ENCODE measurements around the gene CELF5.
"Not testable (repeated sequence)": the region's sequence is repeated elsewhere in the genome, so short reads cannot be mapped to it uniquely, and the experiment has no call there.

Gene CELF5

DNA sequence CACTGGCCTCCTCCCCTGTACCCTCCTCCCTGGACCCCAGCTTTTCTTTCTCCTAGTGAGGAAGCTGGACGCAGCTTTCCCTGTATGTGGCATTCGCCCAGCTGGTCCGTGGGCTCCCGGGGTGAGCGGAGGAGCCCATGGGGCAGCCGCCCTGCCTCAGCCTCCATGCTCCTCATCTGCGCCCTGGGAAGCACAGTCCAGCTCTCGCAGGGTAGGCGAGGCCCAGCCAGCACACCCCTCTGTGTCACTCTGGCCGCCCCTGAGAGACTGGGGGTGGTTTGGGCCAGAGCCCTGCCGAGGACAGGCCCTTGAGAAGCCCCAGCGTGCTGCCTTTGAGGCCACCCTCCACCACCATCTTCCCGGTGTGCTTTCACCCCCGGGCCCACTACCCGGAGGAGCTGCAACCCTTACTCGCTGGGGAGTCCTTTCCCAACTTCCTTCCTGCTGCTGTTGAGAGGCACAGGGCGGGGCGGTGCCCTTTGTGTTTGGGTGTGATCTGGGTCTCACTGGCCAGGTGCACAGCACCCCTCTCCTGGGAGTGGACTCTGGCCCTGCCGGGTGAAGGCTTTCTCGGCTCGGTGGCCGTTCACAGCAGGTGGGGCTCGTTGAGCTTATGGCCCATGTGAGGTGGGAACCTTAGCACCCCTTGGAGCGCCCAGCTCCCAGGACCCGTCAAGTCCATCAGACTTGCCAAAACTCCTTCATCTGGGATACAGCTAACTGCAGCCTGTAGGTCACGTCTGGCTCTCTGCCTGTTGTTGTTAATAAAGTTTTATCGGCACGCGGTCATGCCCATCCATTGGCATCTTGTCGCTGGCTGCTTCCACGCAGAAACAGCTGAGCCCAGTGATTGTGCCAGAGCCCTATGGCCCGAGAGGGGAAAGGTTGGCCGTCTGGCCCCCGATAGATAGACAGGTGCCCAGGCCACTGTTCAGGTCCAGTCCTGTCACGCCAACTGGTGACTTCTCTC is 35.5 kb upstream of the CELF5 start:
- no peak overlapping the region for H3K27ac ChIP-seq
- no peak for DNase-seq (ENCODE audit: low read depth, low spot score)

GRCh38 chr19:3189702-3190469 is 34.6 kb upstream of the CELF5 start:
- no peak for DNase-seq (ENCODE audit: low read depth, low spot score)
- Histone ChIP-seq H3K27ac (no peak overlapping the region), H3K9me3 (ENCODE audit: low read depth, low read length) (no peaks in the 10 kb centered on the region), H3K36me3 (ENCODE audit: insufficient read depth, low read length) (peaks cover 3% of the 10 kb centered on the region; the same call in 1 of the 2 replicates), H3K9ac (ENCODE audit: insufficient read length) (no peak overlapping the region), H3K4me3 (no peak overlapping the region)
- TF ChIP-seq EZH2 (IDR thresholded peaks at IDR 0.05) (no peak), FOXP2 (optimal IDR thresholded peaks at IDR 0.05; ENCODE audit: control extremely low read depth, extremely low read length, insufficient read depth) (no peak), POLR2AphosphoS5 (IDR thresholded peaks at IDR 0.05; ENCODE audit: borderline replicate concordance, low read depth, low read length) (no peak)

More for the DNA sequence above, 35.5 kb upstream of the CELF5 start:
- Histone ChIP-seq H3K4me3 (no peak overlapping the region), H3K36me3 (ENCODE audit: insufficient read depth, low read length) (peaks cover 3% of the 10 kb centered on the region; the same call in 1 of the 2 replicates), H3K9ac (ENCODE audit: insufficient read length) (no peak overlapping the region), H3K9me3 (ENCODE audit: low read depth, low read length) (no peaks in the 10 kb centered on the region)
- TF ChIP-seq FOXP2 (optimal IDR thresholded peaks at IDR 0.05; ENCODE audit: control extremely low read depth, extremely low read length, insufficient read depth) (no peak), EZH2 (IDR thresholded peaks at IDR 0.05) (no peak)

DNA sequence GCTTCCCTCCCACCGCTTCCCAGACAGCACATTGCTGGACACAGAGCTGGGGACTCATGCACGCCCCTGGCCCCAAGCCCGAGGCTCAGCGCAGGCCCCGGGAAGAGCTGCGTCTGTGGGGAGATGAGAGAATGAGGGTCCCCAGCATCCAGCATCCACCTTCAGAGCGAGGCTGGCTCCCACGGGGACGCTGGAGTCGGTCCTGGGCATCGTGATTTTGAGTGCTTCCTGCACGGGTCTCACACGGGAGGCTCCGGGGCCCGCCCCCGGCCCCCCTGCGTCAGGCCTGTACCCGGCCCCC is 34.0 kb upstream of the CELF5 start:
- Histone ChIP-seq H3K9ac (ENCODE audit: insufficient read length) (no peak overlapping the region), H3K27ac (no peak overlapping the region), H3K4me3 (no peak overlapping the region), H3K36me3 (ENCODE audit: insufficient read depth, low read length) (peaks cover 3% of the 10 kb centered on the region; the same call in 1 of the 2 replicates), H3K9me3 (ENCODE audit: low read depth, low read length) (no peaks in the 10 kb centered on the region)
- no peak for DNase-seq (ENCODE audit: low read depth, low spot score)
- TF ChIP-seq POLR2AphosphoS5 (IDR thresholded peaks at IDR 0.05; ENCODE audit: borderline replicate concordance, low read depth, low read length) (no peak), FOXP2 (optimal IDR thresholded peaks at IDR 0.05; ENCODE audit: control extremely low read depth, extremely low read length, insufficient read depth) (no peak), EZH2 (IDR thresholded peaks at IDR 0.05) (no peak)

DNA sequence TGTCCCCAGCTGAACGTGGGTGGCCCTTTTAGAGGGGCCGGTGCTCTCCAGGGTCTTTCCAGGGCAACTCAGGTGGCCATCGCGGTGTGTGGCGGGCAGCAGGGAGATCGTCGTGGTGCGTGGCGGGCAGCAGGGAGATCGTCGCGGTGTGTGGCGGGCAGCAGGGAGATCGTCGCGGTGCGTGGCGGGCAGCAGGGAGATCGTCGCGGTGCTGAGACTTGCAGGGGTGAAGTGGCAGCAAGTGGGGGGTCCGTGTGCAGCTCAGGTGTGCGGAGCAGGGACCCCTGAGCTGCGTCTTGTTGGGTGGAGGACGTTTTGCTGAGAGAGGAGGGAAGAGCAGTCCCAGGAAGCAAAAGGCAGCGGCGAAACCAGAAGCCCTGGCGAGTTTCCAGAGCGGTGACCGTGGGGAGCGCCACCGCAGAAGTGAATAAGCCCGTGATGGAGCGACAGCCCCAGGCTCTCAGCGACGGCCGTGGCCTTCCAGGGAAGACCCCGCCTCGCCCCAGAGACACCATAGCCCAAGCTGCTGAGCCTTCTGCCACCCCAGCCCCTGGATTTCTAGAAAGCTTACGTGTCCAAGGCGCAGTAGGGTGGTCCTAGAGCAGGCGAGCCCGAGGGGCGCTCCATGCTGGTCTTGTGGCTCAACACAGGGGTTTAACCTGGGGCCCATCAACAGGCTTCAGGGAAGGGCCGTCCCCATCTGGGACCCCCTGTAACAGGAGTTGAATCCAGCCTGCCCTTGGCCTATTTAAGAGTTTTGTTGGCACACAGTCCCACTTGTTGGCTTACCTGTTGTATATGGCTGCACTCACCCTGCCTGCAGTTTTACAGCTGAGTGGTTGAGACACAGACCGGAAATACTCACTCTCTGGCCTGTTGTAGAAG is 33.3 kb upstream of the CELF5 start:
- Histone ChIP-seq H3K9me3 (ENCODE audit: low read depth, low read length) (no peaks in the 10 kb centered on the region), H3K36me3 (ENCODE audit: insufficient read depth, low read length) (peaks cover 9% of the 10 kb centered on the region; the same call in 1 of the 2 replicates), H3K27ac (no peak overlapping the region), H3K9ac (ENCODE audit: insufficient read length) (no peak overlapping the region), H3K4me3 (no peak overlapping the region)
- no peak for TF ChIP-seq EZH2 (IDR thresholded peaks at IDR 0.05)
- TF ChIP-seq FOXP2 (optimal IDR thresholded peaks at IDR 0.05; ENCODE audit: control extremely low read depth, extremely low read length, insufficient read depth) = no peak
- no peak for TF ChIP-seq POLR2AphosphoS5 (IDR thresholded peaks at IDR 0.05; ENCODE audit: borderline replicate concordance, low read depth, low read length)
- DNase-seq (ENCODE audit: low read depth, low spot score) = no peak

DNA sequence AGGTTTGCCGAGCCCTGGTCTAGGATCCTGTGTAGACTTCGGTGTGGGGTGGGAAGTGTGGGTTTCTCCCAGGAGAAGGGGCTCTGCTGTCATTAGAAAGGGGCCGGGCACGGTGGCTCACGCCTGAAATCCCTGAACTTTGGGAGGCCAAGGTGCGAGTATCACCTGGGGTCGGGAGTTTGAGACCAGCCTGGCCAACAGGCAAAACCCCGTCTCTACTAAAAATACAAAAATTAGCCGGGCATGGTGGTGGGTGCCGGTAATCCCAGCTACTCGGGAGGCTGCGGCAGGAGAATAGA is 32.7 kb upstream of the CELF5 start:
- not testable (repeated sequence) for H3K9me3 ChIP-seq (ENCODE audit: low read depth, low read length); H3K4me3 ChIP-seq; DNase-seq (ENCODE audit: low read depth, low spot score); H3K27ac ChIP-seq; H3K9ac ChIP-seq (ENCODE audit: insufficient read length)
- peaks cover 11% of the 10 kb centered on the region; the same call in 1 of the 2 replicates for H3K36me3 ChIP-seq (ENCODE audit: insufficient read depth, low read length)

GRCh38 chr19:3192228-3192635 is 32.2 kb upstream of the CELF5 start:
- peaks cover 11% of the 10 kb centered on the region; the same call in 1 of the 2 replicates for H3K36me3 ChIP-seq (ENCODE audit: insufficient read depth, low read length)
- H3K9me3 ChIP-seq (ENCODE audit: low read depth, low read length) = no peaks in the 10 kb centered on the region
- H3K4me3 ChIP-seq = no peak overlapping the region
- no peak overlapping the region for H3K27ac ChIP-seq
- no peak for TF ChIP-seq EZH2 (IDR thresholded peaks at IDR 0.05)
- no peak for TF ChIP-seq POLR2AphosphoS5 (IDR thresholded peaks at IDR 0.05; ENCODE audit: borderline replicate concordance, low read depth, low read length)
- no peak for TF ChIP-seq FOXP2 (optimal IDR thresholded peaks at IDR 0.05; ENCODE audit: control extremely low read depth, extremely low read length, insufficient read depth)
- no peak overlapping the region for H3K9ac ChIP-seq (ENCODE audit: insufficient read length)
- DNase-seq (ENCODE audit: low read depth, low spot score) = no peak

DNA sequence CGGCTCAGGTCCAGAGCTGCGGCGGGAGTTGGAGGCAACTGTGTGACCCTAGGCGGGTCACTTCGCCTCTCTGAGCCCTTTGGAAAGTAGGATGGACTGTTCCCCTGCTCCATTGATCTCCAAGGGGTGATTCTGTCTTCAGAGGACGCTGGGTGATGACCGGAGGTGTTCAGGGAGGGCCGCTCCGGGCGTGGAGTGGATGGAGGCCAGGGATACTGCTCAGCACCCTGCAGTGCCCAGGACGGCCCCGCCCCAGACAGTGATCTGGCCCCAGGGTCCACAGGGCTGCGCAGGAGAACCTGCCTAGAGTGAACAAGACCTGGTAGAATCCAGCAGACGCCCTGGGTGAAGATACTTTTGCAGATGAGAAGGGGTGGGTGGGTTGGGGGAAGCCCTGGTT is 31.8 kb upstream of the CELF5 start:
- Histone ChIP-seq H3K9me3 (ENCODE audit: low read depth, low read length) (no peaks in the 10 kb centered on the region), H3K4me3 (no peak overlapping the region), H3K36me3 (ENCODE audit: insufficient read depth, low read length) (peaks cover 11% of the 10 kb centered on the region; the same call in 1 of the 2 replicates), H3K27ac (no peak overlapping the region), H3K9ac (ENCODE audit: insufficient read length) (no peak overlapping the region)
- no peak for DNase-seq (ENCODE audit: low read depth, low spot score)
- no peak for TF ChIP-seq FOXP2 (optimal IDR thresholded peaks at IDR 0.05; ENCODE audit: control extremely low read depth, extremely low read length, insufficient read depth)
- TF ChIP-seq EZH2 (IDR thresholded peaks at IDR 0.05) = no peak
- no peak for TF ChIP-seq POLR2AphosphoS5 (IDR thresholded peaks at IDR 0.05; ENCODE audit: borderline replicate concordance, low read depth, low read length)
